GM12873 (cell line): ENCODE results near the gene DCTN2.

Source experiments
- TF ChIP-seq, protein P1 (sequence below): IDR thresholded peaks from 2 replicates; pipeline ENCODE4 v1.5.1; 2012; ENCODE audit warnings: low read depth, mild to moderate bottlenecking, moderate library complexity, low read length, control low read depth; ENCODE audit not compliant: insufficient read depth; ENCODE audit errors: missing control alignments

Gene DCTN2

DNA sequence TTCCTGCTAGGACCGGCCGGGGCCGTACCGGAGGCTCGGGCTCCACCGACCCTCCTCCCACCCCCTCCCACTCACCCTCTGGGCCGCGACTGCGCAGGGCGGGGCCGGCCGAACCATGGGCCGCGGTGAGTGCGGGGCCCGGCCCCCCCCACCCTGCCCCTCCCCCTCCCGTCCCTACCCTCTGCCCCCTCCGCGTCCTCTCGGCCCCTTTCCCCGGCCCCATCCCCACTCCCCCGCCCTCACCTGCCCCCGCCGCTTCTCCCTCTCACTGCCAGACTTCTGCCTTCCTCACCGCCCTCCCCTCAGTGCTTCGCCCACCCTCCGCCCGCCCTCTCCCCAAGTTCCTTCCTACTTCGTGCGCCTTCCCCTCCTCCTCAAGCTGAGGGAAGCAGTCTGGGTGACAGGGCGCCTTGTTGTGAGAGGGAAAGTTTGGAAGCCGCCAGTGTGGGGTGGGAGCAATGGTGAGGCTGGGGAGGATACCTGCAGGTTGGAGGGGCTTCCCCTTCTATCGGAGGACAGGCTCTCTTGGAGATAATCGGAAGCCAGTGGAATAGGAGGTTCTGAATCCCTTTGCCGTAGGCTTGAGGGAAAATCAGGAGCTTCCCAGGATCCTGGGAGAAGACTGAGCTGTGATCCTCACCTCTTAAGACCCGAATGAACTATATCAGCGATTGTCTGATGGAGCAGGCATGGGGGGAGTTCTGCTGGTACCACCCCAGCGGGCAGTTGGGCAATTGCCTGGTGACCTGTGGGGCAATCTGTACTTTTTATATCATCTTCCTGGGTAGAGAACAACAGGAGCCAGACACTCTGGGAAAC, 23.9 kb downstream of the DCTN2 start:
- TF ChIP-seq, protein P1, sequence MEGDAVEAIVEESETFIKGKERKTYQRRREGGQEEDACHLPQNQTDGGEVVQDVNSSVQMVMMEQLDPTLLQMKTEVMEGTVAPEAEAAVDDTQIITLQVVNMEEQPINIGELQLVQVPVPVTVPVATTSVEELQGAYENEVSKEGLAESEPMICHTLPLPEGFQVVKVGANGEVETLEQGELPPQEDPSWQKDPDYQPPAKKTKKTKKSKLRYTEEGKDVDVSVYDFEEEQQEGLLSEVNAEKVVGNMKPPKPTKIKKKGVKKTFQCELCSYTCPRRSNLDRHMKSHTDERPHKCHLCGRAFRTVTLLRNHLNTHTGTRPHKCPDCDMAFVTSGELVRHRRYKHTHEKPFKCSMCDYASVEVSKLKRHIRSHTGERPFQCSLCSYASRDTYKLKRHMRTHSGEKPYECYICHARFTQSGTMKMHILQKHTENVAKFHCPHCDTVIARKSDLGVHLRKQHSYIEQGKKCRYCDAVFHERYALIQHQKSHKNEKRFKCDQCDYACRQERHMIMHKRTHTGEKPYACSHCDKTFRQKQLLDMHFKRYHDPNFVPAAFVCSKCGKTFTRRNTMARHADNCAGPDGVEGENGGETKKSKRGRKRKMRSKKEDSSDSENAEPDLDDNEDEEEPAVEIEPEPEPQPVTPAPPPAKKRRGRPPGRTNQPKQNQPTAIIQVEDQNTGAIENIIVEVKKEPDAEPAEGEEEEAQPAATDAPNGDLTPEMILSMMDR: no peak

DNA sequence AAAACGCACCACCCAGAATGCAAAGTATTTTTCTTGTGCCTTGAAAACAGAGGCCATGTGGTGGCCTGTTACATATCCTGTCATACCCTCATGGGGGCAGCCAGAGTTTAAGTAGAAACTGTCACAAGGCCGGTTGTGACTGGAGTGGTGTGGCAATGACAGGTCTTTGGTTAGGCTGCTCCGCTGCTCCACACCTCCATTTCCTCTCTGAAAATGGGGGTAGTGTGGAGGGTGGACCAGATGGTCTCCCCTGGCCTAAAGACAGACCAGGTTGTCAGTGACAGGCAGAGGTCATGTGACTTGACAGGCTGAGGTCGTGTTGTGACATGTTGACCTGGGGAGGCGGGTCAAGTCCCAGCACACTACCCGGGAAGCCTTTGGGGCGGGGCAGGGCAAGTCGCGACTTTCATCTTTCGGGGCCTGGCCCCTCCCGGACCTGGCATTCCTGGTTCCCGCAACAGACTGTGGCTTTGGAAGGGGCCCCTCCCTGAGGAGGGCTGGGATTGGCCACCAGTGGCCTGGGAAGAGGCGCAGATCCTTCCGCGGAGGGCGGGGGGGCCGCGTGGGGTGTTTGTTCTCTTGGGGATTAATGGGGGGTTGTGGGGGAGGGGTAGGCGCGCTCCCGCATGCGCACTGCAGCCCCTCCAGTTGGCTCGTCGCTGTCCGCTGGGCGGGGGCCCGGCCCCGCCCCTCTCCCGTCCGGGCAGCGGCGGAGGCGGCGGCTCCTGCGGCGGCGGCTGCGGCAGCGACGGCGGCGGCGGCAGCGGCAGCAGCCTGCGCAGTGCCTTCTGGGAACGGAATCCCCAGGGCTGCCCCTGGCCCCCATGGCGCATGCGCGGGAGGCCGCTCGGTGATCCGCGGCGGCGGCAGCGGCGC, 24.7 kb downstream of the DCTN2 start, which contains the start of gene MBD6:
MBD6 (plus strand) TSS at position 814 of the 876 bp plus-strand sequence. CDS start 1,480 bp downstream, outside the sequence.
- TF ChIP-seq, protein P1: no peak

DNA sequence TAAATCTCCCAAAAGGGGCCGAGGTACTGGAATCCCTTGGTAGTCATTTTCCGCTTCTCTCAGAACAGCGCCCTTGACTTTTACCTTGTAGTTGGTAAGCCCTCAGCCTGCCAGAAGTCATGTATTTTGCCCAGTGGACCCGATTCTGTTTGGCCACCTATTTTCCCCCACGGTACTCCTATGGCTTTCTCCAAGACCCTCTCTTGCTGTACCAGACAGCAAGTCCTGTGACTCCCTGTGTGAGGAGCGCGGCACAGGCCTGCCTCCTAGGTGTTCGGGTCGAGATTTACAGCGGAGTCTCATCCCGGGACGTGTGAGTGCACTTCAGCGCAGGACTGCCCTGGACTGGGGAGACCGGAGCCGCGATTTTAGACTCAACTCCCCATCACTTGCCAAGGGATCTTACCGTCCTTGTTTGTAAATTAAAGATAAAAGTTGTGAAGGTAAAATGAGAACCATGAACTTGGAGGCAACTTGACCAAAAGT, 25.4 kb downstream of the DCTN2 start:
- TF ChIP-seq, protein P1: no peak

DNA sequence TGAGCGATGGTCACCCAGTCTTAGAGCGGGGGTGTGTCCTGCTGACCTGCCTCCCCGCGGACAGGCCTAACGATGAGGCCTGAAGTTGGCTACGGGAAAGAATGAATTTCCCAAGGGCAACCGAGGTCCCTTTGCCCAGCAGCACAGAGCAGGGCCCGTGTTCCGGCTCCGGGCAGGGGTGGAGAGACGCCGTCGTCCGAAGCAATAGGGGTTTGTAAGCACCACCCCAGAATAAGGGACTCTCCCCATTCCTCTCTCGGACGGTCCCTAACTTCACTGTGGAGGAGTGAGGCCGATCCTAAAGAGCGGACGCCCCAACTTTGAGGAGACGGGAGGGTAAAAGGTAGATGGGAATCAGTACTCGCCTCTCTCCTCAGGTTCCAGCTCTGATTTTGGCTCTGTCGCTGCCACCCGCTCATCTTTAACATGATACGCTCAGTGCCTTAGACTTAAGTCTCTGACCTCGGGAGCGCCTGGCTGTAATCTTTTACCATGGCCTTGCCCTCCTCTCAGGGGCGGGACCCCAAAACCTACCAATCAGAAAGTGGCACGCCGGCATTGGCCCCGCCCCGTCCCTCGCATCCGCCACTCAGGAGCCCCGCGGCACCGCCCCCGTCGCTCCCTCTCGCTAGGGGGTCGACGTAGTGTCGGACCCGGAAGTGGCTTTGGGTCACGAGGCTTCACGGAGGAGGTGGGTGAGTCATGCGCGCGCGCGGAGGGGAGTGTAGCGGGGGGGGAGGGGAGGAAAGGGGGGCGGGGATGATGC, 26.8 kb downstream of the DCTN2 start, which contains the start of gene DDIT3:
DDIT3 (minus strand) TSS at position 462 of the 766 bp plus-strand sequence. CDS start 3,108 bp downstream, outside the sequence.
- TF ChIP-seq, protein P1: no peak

DNA sequence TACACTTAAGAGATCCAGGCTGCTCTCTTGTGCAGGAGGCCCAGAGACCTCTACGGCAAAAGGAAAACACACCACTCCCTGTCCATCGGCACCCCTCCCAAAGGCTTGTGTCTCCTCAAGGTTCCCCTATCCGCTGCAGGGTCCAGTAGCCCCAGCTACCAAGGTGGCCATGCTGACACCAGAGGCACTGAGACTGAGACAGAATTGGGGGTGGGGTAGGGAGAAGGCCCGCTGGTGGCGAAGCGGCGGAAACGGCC, 27.3 kb downstream of the DCTN2 start:
- TF ChIP-seq, protein P1: no peak

DNA sequence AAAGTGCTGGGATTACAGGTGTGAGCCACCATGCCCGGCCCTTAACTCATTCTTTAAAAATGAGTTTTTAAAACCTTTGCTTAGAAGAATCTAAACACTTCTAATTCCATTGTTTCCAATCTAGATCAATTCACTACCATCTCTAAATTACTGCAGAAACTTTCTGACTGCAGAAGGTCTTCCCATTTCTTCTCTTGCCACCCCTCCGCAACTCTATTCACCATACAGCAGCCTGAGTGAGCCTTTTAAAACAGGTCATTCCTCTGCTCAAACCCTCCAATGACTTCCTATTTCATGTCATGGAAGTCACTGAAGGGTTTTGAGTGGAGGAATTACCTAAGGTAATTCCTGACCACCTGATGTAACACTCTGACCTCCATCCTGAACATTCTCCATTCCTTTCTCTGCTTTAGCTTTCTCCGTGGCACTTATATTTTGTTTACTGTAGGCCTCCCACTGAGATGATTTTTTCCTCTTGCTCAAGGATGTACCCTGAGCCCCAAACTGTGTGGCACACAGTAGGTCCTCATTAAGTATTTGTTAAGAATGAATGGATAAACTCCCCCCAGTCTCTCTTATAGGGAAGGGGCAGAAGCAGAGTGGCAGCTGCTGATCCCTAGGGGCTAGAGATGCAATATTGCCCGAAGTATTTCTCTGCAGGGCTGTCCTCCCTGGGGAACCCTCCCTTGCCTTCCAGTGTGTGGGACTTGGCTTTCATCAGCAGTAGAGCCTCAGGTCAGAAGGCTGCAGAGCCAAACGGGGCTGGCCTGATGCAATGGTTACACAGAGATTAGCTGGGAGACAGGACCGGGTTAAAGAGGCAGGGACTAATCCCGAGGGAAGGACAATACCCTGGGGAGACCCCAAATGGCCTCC, 27.8 kb downstream of the DCTN2 start:
- TF ChIP-seq, protein P1: no peak
